GM12892 (cell line): ENCODE results near the gene LMO1.
A peak's percentile ranks its signal among the peaks of the same experiment; 100 is the strongest.

Source experiments
- DNase-seq: peaks from one replicate; pipeline ENCODE4 v3.0.0; 2011; ENCODE audit not compliant: insufficient read length
- FAIRE-seq: peaks from 2 replicates; lab custom pipeline; 2011; peaks lifted over from hg19 to GRCh38; lab: Jason Lieb, UNC
- POLR2A ChIP-seq: IDR thresholded peaks from 2 replicates; pipeline ENCODE4 v1.6.1; 2011; ENCODE audit warnings: low read depth, low read length, control low read depth
- POLR2AphosphoS5 ChIP-seq: IDR thresholded peaks from 2 replicates; pipeline ENCODE4 v1.6.1; 2011; ENCODE audit warnings: low read depth, low read length, control low read depth
- TAF1 ChIP-seq: IDR thresholded peaks from 2 replicates; pipeline ENCODE4 v1.6.1; 2011; ENCODE audit warnings: low read depth, mild to moderate bottlenecking, control low read depth, low read length, borderline replicate concordance

Gene LMO1

DNA sequence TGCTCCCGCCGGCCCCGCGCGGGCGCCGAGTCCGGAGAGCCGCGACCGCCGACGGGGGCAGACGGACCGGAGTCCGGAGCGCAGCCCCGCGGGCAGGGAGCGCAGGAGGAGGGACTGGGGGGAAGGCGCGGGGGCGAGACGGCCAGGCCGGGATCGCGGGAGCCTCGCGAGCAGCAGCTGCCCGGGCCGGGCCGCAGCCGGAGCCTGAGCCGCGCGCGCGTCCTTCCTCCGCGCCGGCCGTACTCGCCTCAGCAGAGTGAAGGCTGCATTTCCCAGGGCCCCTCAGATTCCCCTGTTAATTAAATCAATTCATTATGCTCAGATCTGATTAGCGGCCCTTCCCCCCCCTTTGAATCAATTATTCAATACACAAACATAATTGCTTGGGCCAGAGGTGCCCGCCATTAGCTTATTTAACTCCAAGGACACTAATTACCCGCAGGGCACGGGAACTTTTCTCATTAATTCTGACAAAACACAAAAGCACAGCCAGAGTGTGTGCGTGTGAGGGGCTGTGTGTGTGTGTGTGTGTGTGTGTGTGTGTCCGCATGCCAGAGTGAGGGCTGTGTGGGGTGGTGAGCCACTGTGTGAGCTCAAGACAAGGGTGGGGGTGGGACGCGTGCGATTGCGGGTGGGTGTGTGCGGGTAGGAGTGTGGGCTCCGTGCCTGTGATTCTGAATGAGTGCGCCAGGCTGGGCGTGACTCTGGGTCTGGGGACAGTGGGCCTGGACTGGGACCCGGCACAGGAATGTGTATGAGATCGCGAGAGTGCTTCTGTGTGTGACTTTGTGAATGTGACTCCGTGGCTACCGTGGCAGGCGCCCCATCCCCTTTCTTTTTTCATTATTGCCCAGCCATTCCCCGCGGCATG lies 5.1 kb upstream of the LMO1 start:
- TF ChIP-seq POLR2A: no peak
- TF ChIP-seq TAF1: no peak
- no peak for TF ChIP-seq POLR2AphosphoS5
- FAIRE-seq: no peak
- no peak for DNase-seq

DNA sequence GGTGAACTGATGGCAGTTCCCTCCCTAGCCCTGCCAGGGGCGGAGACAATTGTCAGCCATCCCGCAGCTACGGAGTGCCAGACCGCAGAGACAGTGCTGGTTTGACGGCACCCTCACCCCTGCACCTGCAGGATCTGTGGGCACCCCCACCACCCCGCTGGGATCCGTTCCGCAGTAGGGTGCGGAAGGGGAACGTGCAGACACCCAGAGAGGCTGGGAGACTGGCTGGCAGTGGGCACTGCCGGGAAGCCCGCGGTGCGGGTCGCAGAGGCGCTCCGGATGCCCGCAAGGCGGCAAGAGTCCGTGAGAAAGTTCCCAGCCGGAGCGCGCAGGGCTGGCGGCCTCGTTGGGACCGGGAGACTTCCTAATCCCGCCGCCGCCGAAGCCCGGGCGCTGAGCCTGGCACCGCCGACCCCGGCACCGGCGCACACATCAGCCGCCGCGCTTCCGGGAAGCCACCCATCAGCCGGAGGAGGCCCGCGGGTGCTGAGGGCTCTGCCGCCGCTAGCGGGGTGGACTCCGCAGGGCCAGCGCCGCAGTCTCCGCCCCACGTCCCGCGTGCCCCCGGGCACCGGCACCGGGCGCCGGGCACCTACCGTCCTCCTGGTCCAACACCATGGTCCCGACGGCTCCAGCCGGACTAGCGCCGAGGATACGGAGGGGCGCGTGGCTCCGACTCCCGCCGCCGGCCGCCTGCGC lies 4.3 kb upstream of the LMO1 start:
- DNase-seq (peak; percentile 41), FAIRE-seq (no peak)
- no peak for TF ChIP-seq TAF1
- TF ChIP-seq POLR2AphosphoS5: no peak

DNA sequence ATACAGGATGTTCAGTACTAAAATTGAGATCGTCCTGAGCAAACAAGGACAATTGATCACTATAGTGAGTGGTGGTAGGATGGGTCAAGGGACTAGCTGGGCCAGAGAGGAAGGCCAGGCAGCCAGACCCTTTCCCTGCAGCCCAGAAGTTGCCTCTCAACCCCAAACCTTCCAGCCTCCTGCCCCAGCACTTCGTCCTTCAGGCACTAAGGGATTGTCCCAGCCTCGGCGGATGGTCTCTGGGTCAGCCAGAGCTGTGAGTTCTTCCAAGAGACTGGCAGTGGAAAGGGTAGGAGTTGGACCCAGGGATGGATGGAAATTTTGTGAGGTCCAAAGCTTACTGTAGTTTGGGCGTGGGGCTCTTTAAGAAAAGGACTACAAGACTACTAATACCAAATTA lies 3.6 kb upstream of the LMO1 start:
- no peak for FAIRE-seq
- DNase-seq: no peak
- TF ChIP-seq POLR2A (no peak), TAF1 (no peak), POLR2AphosphoS5 (no peak)

DNA sequence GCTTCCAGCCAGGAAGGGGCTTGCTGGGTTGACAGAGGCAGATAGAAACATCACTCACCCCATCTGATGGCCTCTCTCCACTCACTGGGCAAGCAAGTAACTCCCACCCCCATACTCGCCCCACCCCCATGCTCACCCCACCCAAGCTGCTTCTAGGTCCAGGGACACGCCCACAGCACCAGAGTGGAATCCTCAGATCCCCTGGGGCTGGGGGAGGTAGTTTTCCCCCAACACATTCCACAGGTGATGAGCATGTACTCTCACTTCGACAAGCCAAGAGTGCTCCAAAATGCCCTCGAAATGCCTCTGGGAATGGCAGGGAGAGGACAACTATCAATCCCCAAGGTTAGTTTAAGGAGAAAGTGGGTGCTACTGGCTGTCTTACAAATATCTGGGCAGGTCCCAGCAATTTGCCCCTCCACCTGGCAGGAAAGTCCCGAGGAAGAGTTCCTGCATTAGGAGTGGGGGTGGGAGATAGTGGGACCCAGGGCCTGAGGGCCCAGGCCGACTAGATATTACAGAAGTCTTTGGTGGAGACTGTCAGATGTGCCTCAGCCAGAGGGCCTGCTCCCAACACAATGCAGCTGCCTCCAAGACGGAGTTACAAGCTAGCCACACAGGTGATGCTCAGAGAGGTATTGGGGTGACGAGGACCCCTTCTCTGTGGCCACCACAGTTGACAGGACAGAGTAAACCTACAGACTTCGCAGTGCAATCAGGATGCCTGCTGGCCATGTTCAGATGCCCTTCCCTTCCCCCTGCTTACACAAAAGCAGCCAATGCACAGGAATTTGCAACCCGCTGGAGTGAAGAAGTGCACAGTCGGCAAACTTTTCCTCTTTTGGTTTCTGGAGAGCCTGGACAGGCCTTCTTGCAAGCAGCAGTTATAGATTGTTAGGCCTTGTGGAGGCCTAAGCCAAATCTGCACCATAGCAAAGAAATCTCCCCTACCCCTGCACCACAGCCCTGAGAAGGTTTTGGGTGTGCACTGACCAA lies 2.9 kb upstream of the LMO1 start:
- FAIRE-seq (no peak), DNase-seq (no peak)
- no peak for TF ChIP-seq POLR2A
- TF ChIP-seq TAF1: no peak
- TF ChIP-seq POLR2AphosphoS5: no peak

DNA sequence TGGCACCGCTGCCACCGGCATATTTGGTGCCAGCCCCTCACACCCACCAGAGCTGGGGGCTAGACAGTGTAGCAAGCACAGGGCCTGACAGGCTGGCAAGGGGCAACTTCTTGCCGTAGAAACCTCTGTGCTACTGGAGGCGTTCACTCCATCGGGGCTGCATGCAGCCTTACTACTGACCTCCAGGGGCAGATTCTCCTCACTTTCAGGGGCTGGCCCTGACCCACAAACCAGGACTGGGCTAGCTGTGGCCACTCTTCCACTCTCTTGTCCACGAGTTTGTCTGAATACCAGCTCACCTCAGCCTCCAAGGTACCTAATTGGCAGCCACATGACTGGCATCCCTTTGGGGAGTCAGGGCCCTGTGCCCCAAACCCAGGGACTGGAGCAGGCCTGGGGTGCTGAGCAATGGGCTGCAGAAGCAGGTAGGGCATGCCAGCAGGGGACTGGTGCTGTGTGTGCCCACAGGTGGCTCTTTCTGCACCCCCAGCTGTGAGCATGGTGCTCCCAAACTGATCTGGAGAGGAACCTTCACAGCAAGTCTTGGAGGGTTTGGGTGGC lies 2.1 kb upstream of the LMO1 start:
- DNase-seq: no peak
- TF ChIP-seq POLR2AphosphoS5 (no peak), TAF1 (no peak), POLR2A (no peak)
- no peak for FAIRE-seq

DNA sequence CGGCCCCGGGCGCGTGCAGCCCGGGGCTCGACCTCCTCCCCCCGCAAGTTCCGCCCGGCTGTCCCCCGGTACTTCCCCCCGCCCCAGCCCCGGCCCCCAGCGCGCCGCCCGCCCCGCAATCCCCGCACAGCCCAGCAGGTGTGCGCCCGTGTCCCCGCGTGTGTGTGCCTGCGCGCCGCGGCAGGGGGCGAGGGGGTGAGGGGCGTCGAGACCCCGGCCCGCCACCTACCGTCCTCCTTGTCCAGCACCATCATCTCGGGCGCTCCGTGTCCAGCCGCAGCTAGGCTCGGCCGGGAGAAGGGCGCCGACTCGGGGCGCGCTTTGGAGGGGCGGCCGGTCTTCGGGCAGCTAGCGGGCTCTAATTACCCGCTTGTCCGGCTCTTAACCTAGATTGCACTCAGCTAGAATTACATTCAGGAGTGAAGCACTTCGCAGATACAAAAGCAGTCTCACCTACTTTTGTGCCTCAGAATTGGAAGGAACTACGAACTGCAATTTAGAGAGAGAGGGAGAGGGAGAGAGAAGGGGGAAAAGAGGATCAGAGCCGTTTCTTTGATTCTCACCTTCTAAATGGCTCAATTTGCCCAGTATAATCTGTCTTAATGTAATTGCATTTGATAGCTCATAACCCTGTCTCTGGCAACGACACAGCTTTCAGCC lies 439 bp downstream of the LMO1 start:
- FAIRE-seq: no peak
- no peak for TF ChIP-seq POLR2AphosphoS5
- no peak for TF ChIP-seq POLR2A
- TF ChIP-seq TAF1: no peak
- peak; percentile 45 for DNase-seq

DNA sequence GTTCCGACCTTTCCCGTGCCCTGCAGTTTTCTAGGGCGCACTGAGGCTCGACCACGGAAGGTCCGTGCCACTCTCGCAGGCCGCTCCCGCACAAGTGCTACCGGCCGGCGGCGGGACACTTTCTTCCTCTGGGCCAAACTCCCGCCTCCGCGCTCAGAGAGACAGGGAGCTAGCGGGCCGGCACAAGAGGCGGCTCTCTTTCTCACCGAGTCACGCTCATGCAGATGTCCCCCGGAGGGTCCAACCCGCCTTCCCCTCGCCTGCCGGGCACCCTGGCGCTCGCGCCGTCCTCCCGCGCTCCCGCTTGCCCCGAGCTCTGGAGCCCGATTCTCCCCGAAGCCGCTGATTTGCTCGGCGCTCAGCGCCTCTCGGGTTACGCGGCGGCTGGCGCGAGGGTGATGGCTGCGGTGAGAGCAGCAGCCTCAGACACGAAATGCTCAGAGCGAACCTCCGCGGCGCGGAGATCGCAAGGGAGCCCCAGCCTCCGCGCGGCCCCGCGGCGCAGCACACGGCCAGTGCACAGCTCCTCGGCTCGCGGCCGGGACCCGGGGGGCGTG lies 1.0 kb downstream of the LMO1 start:
- no peak for FAIRE-seq
- peak; percentile 47 for DNase-seq
- TF ChIP-seq POLR2A (no peak), TAF1 (no peak), POLR2AphosphoS5 (no peak)

DNA sequence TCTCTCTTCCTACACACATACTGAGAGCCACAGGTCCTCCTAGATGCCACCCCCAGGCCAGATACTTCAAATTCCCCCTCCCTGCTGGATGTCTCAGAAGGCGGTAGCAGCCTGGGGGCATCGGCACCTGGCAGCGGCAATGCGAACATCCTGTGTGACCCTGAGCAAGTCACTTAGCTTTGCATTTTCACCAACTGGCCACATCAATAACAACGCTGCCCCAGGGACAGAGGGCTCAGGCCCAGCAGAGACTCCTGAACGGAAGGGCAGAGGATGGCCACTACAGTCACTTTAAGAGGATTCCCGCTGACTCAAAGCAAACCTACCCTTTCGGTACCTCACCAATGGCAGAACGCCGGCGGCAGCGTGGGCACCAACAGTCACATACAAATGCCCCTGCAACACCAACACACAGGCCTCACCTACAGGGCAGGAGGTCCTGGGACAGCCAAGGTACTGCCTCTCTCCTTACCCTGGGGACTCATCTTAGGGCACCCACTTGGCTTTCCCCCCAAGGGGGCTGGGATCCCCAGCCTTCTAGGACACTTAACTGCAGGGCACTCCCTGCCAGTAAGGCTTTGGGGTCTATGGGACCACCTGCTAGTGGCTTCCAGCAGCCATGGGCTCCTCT lies 1.6 kb downstream of the LMO1 start:
- no peak for FAIRE-seq
- no peak for DNase-seq
- no peak for TF ChIP-seq TAF1
- TF ChIP-seq POLR2A: no peak
- no peak for TF ChIP-seq POLR2AphosphoS5

DNA sequence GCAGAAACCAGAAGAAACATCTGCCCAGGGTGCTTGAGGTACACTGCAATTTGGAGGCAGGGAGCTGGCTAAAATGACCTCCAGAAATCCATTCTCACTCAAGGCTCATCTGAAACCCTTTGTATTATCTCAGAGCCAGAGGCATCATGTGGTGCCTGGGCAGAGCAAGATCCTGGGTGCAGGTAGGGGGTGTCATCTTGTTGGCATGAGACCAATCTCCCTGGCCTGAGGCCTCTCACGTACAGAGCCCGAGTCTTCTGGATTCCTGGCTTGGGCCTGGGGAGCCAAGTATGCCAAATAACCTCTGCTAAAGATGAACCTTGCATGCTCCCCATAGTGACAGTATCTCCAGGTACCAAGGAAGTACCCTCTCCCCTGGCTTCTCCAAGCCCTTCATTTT lies 2.4 kb downstream of the LMO1 start:
- DNase-seq: no peak
- no peak for FAIRE-seq

More for the DNA sequence above, 2.4 kb downstream of the LMO1 start:
- TF ChIP-seq POLR2A: no peak
- TF ChIP-seq POLR2AphosphoS5: no peak
- no peak for TF ChIP-seq TAF1
